Cardiac septum (tissue), 1 donor: ENCODE data around the gene PRODH2. TPM values are rescaled to one million over a fixed set of nuclear protein-coding genes. Genes with fewer than 3 reads are reported as not detected.

Experiments
- DNase-seq: peaks from one replicate; pipeline ENCODE4 v3.0.0-alpha.2; 2020; ENCODE audit warnings: low spot score
- intact Hi-C: fragments of 100-400 bp; cut with DNase I; formaldehyde crosslinking; loops from one replicate; pipeline ENCODE4 v1.14.0; 2022
- total RNA-seq: library from RNA; stranded (reverse); fragmentation: NEBNext Ultra II Directional; extraction: Animal tissue kit (Norgen Biotek cat#: 25700); gene quantifications from one replicate; pipeline ENCODE4 v1.2.1, GENCODE V29; 2021
- donor health status: DM: no; HTN: no; CAD: no.

Gene PRODH2
- total RNA-seq, 1 donor from 2014 or later = not detected

GRCh38 chr19:35750167-35750566 is 62.5 kb downstream of the PRODH2 start:
- intact Hi-C loops = no loop called here
- DNase-seq = peak; percentile 55

Other genes with a start within 250 kb of the PRODH2 start
- not detected for gene ATP4A, start 249.2 kb downstream of the PRODH2 start, total RNA-seq
- gene PMIS2, start 226.7 kb downstream of the PRODH2 start, total RNA-seq = not detected
- gene HAUS5, start 200.1 kb downstream of the PRODH2 start, total RNA-seq = 5.9 TPM
- 56.2 TPM for gene RBM42, start 183.8 kb downstream of the PRODH2 start, total RNA-seq
- gene ETV2, start 171.1 kb downstream of the PRODH2 start, total RNA-seq = 0.78 TPM
- gene COX6B1, start 164.5 kb downstream of the PRODH2 start, total RNA-seq = 1,054 TPM
- not detected for gene UPK1A, start 146.3 kb downstream of the PRODH2 start, total RNA-seq
- gene ZBTB32, start 108.3 kb downstream of the PRODH2 start, total RNA-seq = 0.13 TPM
- 19.9 TPM for gene KMT2B, start 94.8 kb downstream of the PRODH2 start, total RNA-seq
- 4.2 TPM for gene IGFLR1, start 70.4 kb downstream of the PRODH2 start, total RNA-seq
- gene U2AF1L4, start 67.4 kb downstream of the PRODH2 start, total RNA-seq = 24.9 TPM
- gene PSENEN, start 67.2 kb downstream of the PRODH2 start, total RNA-seq = 43.2 TPM
- gene LIN37, start 64.3 kb downstream of the PRODH2 start, total RNA-seq = 9.6 TPM
- gene HSPB6, start 55.8 kb downstream of the PRODH2 start, total RNA-seq = 863 TPM
- gene PROSER3, start 54.7 kb downstream of the PRODH2 start, total RNA-seq = 11.7 TPM
- 8.8 TPM for gene ARHGAP33, start 37.3 kb downstream of the PRODH2 start, total RNA-seq
- gene NPHS1, start 39.7 kb upstream of the PRODH2 start, total RNA-seq = not detected
- gene KIRREL2, start 44.1 kb upstream of the PRODH2 start, total RNA-seq = not detected
- 39.9 TPM for gene APLP1, start 55.7 kb upstream of the PRODH2 start, total RNA-seq
- gene NFKBID, start 87.7 kb upstream of the PRODH2 start, total RNA-seq = 3.1 TPM
- gene HCST, start 89.7 kb upstream of the PRODH2 start, total RNA-seq = 5.4 TPM
- gene TYROBP, start 95.5 kb upstream of the PRODH2 start, total RNA-seq = 16.9 TPM
- gene LRFN3, start 123.5 kb upstream of the PRODH2 start, total RNA-seq = 8.8 TPM
- gene SDHAF1, start 182.3 kb upstream of the PRODH2 start, total RNA-seq = 11.0 TPM
- gene SYNE4, start 196.0 kb upstream of the PRODH2 start, total RNA-seq = 0.13 TPM
- 10.9 TPM for gene ALKBH6, start 201.4 kb upstream of the PRODH2 start, total RNA-seq
- 7.1 TPM for gene CLIP3, start 220.0 kb upstream of the PRODH2 start, total RNA-seq
- 3.9 TPM for gene THAP8, start 241.4 kb upstream of the PRODH2 start, total RNA-seq
- gene WDR62, start 242.1 kb upstream of the PRODH2 start, total RNA-seq = 6.1 TPM